NOMO-1 (cell line): ENCODE results near the gene MYLK.

Experiments used
- DNase-seq, 2 experiments: peaks; one replicate each; lab custom pipeline; 2025; ENCODE audit not compliant: unreplicated experiment in 2 of 2; lab: John Stamatoyannopoulos, UW

The MYLK gene

DNA sequence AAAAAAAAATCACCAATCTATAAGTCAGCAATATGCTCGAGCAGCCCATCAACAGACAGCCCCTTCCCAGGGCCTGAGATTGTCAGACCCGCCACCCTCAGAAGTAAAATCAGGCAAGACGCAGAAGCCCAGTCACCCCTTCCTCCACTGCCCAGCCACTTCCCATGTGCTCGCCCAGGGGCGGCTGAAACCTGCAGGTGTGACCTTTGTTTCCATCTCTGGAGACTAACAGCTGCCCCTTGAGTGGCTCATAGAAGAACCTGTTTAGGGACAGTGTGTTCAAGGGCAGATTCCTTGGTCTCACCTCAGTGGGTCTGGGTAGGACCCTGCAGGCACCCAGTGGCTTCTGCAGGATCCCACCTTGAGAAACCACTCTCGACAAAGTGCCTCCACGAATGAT lies 105.6 kb downstream of the MYLK start:
- no peak for DNase-seq

DNA sequence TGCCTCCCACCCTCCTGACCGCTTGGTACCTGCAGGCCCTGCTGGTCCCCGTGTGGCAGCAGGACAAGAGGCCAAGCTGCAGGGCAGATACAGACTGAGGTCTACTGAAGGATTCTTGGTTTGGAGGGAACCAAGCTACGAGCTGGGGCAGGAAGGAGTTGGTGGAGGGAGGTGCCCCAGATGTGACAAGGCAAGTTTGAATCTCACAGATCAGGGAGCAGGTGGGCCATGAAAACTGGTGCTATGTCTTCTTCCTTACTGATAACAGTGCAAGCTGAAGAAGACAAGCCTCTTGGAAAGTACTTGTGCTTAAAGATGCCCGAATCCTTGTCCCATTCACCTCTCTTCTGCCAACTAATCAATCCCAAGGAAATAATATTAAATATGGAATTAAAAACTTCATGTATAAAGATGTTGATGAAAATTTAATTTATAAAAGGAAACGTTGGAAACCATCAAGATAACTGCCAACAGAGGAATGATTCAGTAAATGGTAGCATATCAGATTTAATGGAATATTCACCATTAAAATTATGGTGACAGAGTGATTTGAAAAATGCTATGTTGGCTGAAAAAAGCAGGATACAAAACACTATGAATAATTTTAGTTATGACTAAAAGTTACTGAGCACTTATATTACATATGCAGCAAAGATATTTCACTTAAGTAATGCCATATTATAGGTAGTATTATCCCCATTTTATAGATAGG lies 107.9 kb downstream of the MYLK start:
- DNase-seq = no peak

DNA sequence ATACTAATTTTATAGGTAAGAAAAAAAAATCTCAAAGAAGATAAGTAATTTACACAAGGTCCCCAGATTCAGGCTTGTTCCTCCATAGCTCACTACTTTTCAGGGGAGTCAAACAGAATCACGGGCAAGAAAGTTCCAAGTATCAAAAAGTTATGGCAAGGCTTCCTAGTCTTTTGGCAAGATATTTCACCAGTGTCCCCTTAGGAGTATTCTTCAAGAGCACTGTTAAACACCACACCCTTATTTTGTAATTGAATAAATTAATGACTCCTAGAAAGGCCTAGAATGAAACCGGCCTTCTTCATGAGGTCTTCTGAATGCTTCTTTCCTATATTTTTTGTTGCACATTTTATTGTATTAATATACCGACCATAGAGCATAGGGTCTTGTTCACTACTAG lies 109.7 kb downstream of the MYLK start:
- no peak for DNase-seq

DNA sequence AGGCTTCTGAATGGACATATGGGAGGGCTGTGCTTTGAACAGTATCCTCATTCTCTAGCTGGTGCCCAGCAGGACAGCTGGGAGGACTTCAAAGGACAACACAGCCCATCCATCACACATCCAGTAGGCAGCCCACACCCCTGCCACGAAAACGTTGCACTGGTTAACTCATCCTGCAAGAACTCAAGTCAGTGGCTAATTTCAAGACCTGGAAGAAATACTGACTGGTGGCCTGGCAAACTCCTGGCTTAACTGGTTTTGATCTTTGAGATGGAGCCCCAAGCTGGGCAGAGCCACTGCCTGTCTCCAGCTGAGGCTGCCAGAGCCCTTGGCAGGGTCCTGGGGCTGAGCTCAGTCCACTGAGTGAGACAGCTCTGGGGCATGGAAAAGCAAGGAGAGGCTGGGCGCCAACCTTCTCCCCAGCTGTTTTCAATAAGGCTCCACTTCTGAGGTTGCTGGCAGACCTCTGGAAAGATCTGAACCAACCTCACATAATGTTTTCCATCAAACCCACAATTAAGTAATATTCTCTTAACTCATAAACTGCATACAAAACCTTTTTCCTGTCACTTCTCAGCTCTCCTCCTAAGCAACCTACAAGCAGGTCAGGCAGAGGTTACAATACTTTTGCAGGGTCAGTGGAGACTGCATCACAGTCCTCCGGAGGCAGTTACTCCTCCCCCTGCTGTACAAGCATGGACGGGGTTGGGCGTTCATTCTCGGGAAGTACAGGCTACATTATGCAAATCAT lies 110.3 kb downstream of the MYLK start:
- DNase-seq = no peak

DNA sequence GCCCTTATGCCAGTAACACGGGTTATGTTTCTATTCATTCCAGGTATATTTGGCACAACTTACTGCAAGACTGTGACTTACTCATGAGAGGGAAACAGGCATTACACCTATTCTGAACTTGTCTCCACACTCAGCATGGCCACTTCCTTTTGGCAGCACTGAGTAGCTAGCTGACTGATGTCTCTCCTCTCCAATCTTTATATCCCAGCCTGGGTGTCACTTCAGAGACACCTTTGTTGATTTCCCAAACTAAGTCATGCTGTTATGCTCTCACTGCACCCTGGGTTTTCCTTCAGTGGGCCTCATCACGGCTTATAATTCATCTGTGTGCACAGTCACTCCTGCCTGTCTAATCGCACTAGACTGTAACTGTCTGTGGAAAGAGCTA lies 114.8 kb downstream of the MYLK start:
- DNase-seq = no peak

DNA sequence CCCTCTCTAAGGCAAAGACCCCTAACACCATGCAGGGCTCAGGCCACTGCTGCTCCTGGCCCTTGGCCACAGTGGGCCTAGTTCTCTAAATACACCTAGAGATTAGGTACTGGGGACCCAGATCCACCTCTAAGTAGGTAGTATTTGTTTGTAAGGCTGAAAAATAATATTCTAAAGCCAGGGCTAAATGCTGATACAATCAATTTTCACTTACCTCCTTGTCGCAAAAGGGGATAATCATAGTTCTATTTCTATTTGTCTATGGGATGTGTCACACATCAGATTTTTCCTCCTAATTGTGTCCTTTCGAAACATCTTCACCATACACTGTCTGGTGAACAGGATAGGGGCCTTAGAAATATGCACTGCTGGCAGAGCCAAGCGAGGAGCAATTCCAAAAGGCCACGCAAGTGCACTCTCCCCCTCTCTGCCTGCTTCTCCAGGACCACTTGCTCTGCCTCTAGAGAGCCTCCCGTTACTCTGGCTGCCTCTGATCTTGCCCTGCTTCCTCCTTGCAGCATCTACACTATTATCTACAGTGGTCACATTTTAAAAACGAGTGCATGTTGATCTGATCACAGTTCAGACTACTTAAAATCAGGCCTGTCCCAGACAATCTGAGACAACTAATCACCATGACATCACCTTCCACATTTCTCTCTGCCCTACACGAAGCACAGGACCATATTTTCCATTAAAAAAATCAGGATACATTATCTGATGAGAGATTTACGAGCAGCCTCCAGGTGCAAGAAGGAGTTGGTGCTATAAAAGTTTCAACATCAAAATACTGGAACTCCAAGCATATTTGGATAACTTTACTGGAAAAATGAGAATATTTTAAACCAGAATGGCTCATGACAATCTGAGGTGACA lies 115.4 kb downstream of the MYLK start:
- no peak for DNase-seq

DNA sequence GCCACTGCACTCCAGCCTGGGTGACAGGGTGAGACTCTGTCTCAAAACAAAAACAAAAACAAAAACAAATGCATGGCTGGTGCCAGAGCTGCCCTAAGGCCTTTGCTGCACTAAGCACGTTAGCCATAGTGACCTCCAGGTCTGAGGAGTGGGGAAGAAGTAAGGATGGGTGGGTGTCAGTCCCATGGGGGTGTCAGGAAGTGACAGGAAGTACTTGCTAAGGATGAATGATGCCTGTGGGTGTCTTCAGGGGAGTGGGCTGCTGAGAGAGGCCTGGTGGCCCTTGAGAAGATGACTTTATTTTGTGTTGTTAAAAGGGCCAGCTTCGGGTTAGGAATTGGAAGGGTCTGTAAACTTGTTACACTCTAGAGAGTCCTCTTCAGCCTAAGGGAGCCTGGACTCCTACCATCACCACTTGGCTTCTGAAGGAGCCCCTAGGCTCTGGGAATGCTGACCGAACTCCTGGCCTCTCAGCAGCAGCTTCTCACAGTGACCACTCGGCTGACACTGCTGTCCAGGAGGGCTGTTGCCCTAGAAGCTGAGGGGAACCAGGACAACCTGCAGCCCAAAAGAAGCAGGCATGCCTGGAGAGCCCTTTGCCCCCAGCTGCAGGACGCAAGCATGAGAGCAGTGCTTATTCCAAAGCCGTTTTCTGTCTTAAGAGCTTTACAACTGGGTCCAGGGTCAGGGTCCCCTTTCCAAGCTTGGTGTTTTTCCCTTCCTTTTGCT lies 116.4 kb downstream of the MYLK start:
- DNase-seq = no peak

DNA sequence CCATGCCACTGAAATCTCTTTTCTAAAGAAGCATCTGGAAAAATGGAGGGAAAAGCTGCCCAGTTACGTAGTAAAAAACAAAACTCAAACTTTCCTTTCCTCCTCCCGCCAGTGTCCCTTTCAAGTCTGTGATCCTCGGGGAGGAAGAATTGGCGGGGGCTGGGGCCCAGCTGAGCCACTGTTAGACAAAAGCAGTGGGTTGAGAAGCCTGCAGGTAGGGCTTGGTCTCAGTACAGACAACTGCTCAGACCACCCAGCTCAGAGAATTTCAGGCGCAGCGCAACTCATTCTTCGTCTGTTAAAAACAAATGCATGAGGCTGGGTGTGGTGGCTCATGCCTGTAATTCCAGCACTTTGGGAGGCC lies 117.1 kb downstream of the MYLK start:
- DNase-seq = no peak

DNA sequence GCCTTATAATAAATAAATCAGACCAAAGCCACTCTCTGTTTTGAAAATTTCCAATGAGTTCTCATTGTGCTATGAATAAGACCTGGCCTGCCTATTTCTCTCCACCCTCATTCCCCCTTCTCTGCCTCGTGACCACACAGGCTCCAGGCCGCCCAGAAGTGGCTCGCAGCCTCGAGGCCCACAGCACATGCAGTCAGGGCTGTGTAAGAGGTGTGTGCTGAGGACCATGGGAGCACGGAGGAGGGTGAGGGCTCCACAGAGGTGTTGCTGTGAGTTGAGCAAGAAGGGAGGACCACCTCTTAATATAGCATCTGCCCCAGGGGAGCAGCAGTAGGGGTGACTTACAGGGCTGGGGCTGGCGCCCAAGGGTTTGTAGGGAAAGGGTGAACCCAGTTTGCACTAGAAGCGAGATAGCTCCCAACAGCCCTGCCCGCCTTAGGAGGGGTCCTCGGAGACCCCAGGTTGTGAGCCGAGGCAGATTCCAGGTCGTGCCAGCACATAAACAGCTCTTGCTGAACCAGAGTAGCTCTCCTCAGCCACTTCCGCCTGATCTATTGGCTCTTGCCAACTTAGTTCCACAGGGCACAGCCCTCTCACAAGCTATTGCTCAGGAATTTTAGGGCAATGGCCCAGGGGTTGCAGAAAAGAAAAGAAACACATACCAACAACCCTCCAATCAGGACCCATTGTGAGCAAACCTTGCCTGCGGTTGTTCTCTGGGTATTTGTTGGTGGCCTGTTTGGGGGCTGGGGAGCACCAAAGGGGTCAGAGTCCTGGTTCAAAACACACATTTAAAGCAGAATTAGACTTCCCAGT lies 117.7 kb downstream of the MYLK start:
- DNase-seq = no peak

DNA sequence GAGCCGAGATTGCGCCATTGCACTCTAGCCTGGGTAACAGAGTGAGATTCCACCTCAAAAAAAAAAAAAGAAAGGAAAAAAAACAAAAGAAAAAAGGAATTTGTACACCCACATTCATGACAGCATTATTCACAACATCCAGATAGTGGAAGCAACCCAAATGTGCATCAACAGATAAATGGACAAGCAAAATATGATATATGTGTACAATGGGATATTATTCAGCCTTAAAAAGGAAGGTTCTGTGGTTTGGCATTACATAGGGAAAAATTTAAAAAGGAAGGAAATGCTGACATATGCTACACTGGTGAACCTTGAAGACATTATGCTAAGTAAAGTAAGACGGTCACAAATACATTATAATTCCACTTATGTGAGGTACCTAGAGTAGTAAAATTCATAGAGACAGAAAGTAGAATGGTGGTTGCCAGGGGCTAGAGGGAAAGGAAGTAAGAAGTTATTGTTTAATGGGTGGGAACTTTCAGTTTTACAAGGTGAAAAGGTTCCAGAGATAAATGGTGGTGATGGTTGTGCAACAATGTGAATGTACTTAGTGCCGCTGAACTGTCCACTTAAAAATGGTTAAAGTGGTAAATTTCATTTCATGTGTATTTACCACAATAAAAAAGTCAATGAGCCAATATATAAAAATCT lies 118.5 kb downstream of the MYLK start:
- DNase-seq = peak in 1 of 2 experiments; percentile 6

DNA sequence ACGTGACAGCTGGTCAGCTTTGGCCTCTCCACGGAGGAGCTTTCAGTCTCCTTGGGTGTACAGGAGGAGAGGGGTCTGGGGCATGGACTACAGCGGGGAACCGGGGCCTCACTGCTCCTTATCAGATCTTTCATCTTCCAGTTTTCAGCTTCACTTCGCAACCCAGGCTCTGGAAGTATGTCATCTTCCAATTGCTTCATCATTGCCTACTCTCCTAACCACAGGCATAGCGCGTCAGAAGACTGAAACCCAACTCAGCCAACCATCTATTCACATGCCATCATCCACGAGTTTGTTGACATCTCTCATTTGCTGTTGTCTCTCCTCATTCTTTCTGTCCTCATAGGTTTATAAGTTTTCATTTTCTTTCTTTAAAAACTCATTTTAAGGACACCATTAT lies 119.5 kb downstream of the MYLK start:
- DNase-seq = peak in 1 of 2 experiments; percentile 1

DNA sequence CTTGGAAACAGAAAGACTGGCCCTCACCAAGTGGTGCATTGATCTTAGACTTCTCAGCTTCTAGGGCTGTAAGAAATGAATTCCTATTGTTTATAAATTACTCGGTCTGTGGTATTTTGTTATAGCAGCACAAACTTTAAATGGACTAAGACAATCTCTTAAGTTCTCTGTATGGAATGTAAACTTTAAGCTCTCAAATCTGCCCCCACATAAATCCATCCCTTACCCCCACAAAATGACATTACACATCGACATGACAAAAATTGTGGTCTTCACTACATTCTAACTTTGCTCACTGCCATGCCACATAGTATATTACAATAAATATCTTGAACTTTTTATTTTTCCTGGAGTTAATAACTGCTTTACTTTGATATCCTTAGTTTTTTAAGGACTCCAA lies 121.3 kb downstream of the MYLK start:
- no peak for DNase-seq

DNA sequence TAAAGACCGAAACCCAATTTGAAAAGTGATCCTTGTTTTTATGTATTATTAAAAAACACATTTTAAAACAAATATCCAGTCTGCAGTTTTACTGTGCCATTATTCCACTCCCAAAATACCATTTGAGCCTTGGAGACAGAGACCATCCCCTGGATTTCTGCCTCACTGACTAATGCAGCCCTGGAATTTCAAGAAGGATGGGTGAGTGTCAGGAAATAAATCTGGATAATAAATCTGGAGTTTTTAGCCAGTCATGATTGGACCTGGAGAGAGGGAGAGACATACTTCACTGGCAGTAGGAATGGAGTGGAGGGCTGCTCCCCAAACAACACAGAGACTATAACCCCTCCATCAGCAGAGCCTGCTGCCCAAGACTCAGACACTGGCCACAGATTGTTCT lies 123.3 kb downstream of the MYLK start:
- DNase-seq = no peak

DNA sequence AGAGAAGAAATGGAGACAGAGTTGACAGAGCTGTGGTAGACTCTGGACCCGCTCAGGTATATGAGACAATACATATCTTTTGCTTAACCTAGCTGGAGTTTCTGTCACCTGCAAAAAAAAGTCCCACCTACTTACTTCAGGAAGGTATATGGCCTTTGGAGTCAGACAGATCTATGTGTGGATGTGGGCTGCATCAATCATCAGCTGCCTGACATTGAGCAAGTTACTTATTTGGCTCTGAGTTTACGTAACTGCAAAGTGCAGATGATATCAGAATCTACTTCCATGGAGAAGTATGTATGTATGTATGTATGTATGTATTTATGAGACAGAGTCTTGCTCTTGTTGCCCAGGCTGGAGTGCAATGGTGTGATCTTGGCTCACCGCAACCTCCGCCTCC lies 124.3 kb downstream of the MYLK start:
- DNase-seq = peak in 1 of 2 experiments; percentile 1

DNA sequence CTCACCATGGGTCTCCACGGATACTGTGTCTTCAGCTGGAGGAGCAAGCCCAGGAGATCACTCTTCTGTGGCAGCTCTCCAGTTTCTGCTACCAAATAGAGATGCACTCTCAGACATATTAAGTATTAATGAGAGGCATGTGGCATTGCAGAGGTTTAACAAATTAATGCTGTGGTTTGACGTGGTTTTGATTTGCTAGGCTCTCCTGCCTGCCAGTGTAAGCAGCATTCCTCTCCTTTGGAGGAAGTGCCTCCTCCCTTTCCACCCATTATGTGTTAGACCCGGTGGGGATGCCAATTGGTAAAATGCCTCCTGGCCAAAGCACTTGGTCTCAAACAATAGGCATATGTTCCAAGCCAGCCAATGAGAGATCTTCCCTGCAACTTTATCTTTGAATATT lies 124.8 kb downstream of the MYLK start:
- DNase-seq = no peak

DNA sequence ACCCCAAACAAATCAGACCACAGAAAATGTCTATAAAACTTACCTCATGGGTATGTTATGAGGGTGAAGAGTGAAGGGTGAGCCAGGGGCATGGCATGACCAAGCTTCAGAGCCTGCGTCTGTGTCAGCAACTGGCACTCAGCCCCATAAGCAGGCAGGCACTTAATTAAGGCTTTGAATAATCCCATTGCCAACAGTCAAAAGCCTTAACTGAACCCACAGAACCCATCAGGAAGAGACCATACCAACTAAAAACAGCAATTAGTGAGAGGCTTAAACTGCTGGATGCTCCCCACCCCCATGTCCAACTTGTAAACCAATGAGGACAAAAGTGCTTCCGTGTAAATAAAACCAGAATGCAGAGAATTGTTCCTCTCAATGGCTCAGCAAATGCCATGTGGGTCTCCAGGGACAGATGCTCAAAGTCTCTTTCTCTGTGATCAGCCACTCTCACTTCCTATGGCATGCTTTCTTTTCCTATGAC lies 126.0 kb downstream of the MYLK start:
- DNase-seq = no peak

DNA sequence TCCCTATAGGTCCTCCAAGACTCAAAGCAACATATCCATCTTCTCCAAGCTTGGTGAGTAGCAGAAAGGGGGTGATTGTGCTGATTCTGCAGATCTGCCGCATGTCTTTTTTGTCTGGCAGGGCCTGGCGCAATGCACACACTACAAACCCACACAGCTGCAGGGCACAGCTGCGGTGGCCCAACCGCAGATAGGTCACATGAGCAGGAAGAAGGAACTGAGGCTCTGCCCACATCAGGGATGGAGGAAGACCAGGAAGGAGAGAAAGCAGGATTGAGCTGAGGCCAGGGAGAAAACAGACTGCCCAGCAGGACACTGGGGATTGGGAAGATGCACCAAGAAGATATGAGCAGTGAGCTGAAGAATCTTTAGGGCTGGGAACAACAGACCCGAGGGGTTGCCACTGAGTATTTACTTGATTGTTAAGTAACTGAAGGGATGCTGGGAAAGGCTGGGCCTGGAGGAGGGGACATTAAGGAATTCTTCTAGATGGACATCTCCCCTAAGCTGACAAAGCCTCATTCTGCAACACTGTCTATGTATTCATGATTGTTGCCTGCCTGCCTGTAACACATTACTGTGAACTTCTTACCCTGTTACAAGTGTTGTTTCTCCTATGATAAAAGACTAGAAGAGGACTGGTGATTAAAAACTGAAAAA lies 126.7 kb downstream of the MYLK start:
- DNase-seq = peak; percentile 63 to 65

DNA sequence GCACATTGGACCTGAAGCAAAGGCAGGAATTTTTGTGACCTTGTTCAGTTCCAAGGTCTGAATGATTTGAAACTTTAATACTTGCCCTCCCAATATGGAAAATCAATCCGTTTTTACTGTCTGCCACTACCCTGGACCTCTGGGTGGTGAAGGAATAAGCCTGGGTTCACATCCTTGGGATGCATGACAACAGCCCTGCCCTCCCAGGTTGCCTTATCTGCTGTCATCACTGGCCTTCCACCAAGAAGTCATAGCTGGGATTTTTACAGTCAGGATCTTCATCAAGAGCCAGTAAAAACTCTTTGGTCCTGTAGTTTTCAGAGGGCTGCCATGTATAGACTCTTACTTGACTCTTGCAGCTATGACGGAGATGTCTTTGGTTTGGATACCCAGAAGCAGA lies 128.6 kb downstream of the MYLK start:
- no peak for DNase-seq

DNA sequence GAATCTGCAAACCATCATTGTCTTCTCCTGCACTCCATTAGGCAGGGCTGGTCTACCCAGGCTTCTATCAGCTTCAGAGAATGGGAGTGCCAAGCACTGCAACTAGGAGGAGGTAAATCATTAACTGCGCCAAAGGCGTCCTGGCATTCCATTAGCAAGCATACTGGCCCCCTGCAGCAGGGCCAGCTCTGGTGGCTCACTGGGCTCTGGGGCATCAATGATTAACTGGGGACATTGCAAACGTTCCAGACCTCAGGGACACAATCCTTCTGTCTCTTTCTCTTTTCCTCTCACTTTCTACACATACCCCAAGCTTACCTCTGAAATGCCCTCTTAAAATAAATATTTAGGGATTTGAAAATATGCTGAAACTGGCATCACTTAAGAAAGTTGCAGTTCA lies 129.0 kb downstream of the MYLK start:
- DNase-seq = no peak
